Mucosa of gallbladder (tissue), 1 donor: ENCODE results near the gene RAD9A. TPM values are rescaled to one million over a fixed set of nuclear protein-coding genes. Genes with fewer than 3 reads are reported as not detected.
A peak's percentile ranks its signal among the peaks of the same experiment; 100 is the strongest.

Source experiments
- DNase-seq: peaks from one replicate; pipeline ENCODE4 v3.0.0-alpha.2; 2020; ENCODE audit warnings: low spot score
- total RNA-seq: library from RNA; stranded (reverse); gene quantifications from one replicate; pipeline ENCODE4 v1.2.1, GENCODE V29; 2021
- donor health status: DM: no; HTN: no; CAD: no.

The RAD9A gene
- total RNA-seq, 1 donor from 2014 or later: 45.0 TPM

DNA sequence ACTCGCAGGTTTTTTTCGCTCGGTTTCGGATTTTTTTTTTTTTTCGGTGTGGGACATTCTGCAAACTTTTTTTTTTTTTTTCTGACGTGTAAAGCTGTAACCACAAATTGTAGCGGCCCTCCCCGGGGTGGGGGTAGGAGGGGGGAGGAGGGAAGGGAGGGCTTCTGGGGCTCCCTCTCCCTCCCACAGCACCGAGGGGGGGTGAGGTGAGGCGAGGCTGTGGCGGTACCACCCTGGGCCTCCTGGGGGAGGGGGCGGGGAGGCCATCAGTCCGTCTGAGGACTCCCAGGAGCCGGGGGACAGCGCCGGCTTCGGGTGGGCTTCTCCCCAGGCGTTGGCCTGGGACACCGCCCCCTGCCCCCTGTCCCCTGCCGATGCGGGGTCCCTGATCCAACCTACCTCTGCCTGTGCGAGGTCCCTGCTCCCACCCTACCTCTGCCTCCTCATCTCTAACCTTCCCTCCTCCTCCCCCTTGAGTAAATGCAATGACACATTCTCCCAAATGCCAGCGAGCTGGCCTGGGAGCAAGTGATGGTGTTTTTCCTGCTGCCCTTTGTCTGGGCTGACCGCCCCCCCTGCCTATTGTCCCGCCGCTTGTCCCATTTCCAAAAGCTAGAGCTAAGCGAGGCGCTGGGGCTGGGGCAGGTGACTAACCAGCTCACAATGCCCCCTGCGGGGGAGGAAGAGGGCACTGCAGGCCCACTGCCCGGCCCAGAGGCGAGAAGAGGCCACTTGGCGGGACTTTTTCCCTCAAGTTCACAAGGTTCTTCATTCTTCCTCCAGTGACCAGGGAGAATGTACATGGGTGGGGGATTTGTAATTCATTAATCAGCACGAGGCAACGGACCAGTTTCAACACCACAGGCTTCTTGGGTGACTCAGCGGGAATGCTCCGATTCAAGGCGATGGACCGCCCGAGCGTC is 17.9 kb upstream of the RAD9A start:
- peak; percentile 81 for DNase-seq

DNA sequence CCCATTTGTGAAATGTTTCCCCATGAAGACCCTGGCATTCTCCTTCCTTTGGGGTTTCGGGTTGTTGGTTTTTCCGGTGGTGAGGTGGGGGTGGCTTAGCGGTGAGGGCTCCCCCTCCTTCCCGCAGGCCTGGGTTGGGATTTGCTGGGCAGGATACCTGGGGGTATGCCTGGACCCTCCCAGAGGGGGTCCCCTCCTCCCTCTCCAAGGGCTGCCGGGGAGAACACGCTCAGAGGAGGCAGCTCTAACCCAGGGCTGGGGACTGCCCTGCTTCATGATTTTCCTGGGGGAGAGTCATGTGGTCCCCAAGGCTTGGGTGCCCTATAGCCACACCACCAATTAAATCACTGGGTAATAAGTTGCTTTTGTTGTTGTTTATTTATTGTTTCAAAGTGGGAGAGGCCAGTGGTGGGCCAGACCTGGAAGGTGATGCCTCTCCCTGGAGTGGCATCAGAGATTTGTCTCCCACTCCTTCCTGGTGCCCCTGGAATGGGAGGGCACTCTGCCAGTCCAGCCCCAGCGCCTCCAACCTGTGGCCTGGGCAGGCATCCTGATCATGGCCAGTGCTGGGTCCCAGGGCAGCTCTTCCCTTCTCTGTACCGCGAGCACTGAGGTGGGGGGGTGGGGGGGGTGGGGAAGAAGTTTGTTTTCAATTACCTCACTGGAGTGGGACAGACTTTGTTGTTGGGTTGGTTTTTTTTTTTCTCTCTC is 17.1 kb upstream of the RAD9A start:
- DNase-seq: no peak

GRCh38 chr11:67375320-67376055 is 16.3 kb upstream of the RAD9A start:
- DNase-seq: no peak

- DNase-seq: no peak
Observed at GRCh38 chr11:67376063-67376820, 15.5 kb upstream of the RAD9A start.

DNA sequence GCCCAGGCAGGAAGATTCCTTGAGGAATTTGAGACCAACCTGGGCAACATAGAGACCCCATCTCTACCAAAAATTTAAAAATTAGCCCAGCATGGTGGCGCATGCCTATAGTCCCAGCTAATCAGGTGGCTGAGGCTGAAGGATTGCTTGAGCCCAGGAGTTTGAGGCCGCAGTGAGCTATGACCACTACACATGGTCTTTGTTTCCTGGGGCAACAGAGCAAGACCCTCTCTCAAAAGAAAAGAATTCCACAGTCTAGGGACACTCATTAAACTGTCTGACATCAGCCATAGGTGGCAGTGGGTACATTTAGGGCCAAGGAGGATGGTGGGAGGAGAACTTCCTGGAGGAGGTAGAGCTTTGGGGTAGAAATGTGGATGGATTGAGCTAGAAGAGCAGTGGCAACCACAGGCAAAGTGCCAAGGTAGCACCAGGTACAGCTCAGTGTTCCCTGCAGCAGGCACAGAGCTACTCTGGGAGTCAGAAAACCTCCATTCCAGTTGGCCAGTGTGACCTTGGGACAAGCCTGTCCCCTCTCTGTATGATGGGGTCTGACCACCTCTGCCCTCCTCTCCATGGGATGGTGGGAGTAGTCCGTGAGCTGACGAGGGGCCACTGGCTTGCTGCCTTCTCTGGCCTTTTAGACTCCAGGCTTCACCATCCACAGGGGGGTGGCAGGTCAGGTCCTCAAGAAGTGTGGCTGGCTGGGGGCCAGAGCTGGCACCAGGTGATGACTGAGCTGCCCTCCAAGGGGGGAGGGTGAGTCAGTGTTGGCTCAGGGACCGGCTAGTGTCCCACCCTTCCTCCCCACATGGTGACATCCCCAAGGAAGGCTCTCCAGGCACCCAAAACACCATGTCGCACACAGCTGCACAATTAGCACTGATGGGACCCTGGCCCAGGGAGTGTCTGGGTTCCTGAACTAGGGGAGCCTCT is 14.6 kb upstream of the RAD9A start:
- no peak for DNase-seq

DNA sequence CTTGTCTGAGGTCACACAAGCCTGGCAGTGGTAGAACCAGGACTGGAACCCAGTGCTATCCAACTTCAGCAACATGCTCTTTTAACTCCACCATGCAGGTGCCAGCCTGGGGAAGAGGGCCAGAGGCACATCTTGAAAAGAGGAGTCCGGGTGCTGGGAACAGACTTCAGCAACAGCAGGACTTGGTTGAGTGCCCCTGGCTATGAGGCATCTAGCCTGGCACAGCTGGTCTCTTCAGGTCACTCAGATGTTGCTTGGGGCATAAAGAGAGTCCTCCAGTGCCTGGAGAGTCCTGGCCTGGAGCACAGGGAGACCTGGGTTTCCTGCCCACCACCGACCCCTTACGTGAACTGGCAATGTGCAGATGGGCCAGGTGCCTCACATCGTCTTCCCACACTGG is 13.2 kb upstream of the RAD9A start:
- DNase-seq: no peak

DNA sequence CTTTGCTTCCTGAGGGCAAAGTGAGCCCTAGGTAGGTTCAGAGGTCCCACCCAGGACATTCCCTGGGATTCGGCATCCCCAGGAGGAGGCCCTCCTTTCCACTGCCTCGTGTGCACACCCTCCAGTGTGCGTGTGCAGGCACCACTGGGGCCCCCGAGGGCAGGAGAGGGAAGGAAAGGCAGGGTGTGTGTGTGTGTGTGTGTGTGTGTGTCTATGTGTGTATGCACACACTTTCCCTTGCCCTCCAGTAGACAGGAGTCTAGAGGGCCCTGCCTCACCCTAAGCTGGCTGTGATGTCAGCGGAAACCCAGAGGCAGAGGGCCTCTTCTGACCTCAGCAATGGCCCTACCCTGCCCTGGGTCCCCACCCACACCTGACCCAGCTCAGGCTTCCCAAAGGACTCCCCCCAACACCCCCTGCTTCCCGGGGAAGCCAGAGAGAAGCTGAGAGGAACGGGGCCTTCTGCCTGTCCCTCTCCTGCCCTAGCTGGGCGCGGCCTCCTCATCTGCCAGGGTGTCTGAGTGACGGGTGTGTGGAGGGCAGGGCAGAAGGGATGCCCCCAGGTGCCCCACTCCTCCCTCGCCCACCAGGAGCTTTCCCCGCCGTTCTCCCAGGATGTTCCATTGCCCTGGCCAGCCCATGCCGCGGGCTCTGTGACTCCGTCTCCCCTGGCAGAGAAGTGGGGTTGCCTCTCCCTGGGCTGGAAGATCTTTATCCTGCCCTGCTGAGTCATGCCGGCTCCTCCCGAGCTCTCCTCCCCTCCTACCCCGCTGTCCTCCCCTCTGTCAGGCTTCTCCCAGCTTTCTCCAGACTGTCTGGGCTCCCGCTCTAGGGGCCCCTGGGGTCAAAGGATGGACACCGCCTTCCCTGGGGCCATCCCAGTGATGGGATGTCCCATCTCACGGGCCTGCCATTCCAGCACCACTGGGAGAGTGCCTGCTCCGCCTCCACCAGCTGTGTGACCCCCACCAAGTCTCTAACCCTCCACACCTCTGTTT is 12.4 kb upstream of the RAD9A start:
- DNase-seq: no peak

- no peak for DNase-seq
Observed at GRCh38 chr11:67381244-67381972, 10.4 kb upstream of the RAD9A start.

DNA sequence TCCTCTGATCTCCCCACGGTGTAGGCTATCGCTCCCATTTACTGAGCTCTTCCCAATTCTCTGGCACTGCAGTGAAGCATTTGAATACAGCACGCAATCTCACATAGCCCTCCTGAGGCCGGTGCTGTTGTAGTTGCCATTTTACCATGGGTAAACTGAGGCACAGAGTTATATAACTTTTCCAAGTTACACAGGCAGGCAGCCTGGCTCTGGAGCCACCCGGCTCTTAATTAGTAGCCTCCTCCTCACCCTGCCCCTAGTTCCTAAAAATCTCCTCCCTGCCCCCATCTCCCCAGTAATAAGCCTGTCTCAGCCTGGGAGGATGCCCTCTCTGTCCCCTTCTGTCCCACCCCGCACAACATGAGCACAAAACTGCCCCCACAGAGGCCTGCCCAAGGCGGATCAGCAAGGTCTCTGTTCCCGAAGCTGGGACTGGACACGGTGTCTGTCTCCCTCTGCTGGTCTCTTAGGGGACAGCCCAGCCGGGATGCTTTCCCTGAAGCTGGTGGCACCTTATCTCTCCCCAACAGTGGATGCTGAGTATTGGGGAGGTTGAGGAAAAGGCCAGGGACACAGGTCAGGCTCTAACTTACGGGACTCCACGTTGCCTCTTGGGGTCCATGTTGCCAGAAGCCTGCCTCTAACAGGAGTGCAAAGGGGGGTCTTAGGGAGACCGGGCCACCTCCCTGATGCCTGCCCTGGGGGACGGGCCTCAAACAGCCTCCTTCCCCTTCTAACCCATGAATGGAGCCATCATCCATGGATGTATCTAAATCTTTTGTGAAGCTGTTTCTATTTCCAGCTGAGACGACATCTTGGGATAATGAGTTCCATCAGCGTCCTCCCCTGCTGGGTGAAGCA is 9.3 kb upstream of the RAD9A start:
- DNase-seq: peak; percentile 86

GRCh38 chr11:67384851-67385366 is 6.9 kb upstream of the RAD9A start:
- DNase-seq: no peak

DNA sequence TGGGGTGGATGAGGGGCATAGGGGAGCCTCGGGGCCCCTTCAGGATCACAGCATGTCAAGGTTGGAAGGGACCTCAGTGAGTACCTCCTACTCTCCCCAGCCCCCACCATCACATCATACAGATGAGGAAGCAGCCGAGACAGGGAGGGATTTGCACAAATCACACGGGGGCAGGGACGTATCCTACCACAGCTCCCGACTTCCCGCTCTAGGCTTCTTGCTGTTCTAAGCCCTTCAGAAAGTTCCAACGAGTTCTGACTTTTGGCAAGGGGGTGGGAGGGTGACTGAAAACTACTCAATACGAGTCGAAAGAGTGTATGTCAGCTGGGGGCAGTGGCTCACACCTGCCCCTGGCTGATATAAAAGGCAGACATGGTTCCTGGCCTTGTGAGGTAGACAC is 4.7 kb upstream of the RAD9A start:
- no peak for DNase-seq

DNA sequence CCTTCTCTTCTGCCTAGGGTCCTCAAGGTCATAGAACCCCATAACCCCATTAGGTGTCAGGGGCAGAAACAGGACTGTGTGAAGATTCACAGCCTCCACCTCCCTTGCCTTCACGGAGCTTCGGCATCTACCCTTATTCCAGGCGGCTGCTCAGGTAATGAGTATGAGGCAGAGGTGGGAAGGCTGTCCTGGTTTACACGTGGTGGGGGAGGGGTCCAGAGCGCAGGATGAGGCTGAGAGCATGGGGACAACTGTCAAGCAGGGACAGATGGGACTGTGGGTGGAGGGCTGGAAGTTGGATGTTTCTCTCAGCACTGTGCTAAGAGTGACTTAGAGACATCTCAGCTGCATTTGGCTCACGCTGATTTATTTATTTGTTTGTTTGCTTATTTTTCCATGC is 4.3 kb upstream of the RAD9A start:
- DNase-seq: no peak

DNA sequence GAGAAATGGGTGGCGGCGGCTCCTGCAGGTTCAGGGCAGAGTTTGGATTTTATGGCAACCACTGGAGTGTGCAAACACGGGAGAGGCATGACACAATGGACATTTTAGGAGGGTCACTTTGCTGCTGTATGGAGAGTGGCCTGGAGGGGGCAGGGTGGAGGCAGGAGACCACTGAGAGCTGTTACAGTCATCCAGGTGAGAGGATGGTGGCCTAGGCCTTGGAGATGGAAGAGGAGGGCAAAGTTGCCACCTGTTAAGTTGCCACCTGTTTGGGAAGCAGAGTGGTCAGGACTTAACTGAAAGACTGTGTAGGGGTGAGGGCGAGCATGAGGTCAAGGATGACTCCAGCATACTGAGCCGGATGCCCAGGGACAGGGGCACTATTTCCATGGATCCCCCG is 2.3 kb upstream of the RAD9A start:
- no peak for DNase-seq

- no peak for DNase-seq
Observed at GRCh38 chr11:67390947-67391303, 861 bp upstream of the RAD9A start.

GRCh38 chr11:67392183-67392715 is 463 bp downstream of the RAD9A start:
- DNase-seq: no peak

- DNase-seq: no peak
Observed at GRCh38 chr11:67393437-67393836, 1.7 kb downstream of the RAD9A start.

- no peak for DNase-seq
Observed at GRCh38 chr11:67393990-67394389, 2.2 kb downstream of the RAD9A start.
